ENCODE data around the gene MYO7B.
A peak's percentile ranks its signal among the peaks of the same experiment; 100 is the strongest.

Gene MYO7B

GRCh38 chr2:127575185-127575765 is 39.8 kb downstream of the MYO7B start:
- DNase-seq = peak in 1 of 2 experiments; percentile 4

- no peak for DNase-seq
These were observed 40.5 kb downstream of the MYO7B start for GRCh38 chr2:127575941-127576432.

- no peak for DNase-seq
These were observed 41.1 kb downstream of the MYO7B start for GRCh38 chr2:127576433-127577207.

GRCh38 chr2:127577208-127577475 is 41.7 kb downstream of the MYO7B start:
- no peak for DNase-seq

- DNase-seq = no peak
These were observed 42.0 kb downstream of the MYO7B start for GRCh38 chr2:127577503-127577902.

- DNase-seq = no peak
These were observed 42.5 kb downstream of the MYO7B start for GRCh38 chr2:127577973-127578372.

- DNase-seq = no peak
These were observed 42.9 kb downstream of the MYO7B start for GRCh38 chr2:127578411-127578810.

- no peak for DNase-seq
These were observed 43.7 kb downstream of the MYO7B start for GRCh38 chr2:127579231-127579630.

- no peak for DNase-seq
These were observed 44.9 kb downstream of the MYO7B start for GRCh38 chr2:127580167-127581049.

GRCh38 chr2:127581050-127581345 is 45.5 kb downstream of the MYO7B start:
- no peak for DNase-seq

GRCh38 chr2:127581516-127582490 is 46.3 kb downstream of the MYO7B start:
- DNase-seq = no peak

GRCh38 chr2:127582863-127583861 is 47.7 kb downstream of the MYO7B start:
- DNase-seq = peak in 1 of 2 experiments; percentile 47

GRCh38 chr2:127584047-127584446 is 48.6 kb downstream of the MYO7B start:
- no peak for DNase-seq

GRCh38 chr2:127584516-127585033 is 49.1 kb downstream of the MYO7B start:
- DNase-seq = no peak

- no peak for DNase-seq
These were observed 49.9 kb downstream of the MYO7B start for GRCh38 chr2:127585270-127585807.

GRCh38 chr2:127586136-127586535 is 50.7 kb downstream of the MYO7B start:
- no peak for DNase-seq

GRCh38 chr2:127586746-127587295 is 51.3 kb downstream of the MYO7B start:
- no peak for DNase-seq

- no peak for DNase-seq
These were observed 52.8 kb downstream of the MYO7B start for GRCh38 chr2:127588241-127588640.

- DNase-seq = no peak
These were observed 53.9 kb downstream of the MYO7B start for GRCh38 chr2:127589358-127589757.

GRCh38 chr2:127589841-127590240 is 54.4 kb downstream of the MYO7B start:
- no peak for DNase-seq
